GM18498 (cell line): Measurements from ENCODE around the gene ANKRD10.

Experiments
- ATAC-seq: cut with Tn5 transposase; IDR thresholded peaks from one replicate; pipeline ENCODE4 v1.9.1; 2021; ENCODE audit warnings: mild to moderate bottlenecking, moderate library complexity; ENCODE audit not compliant: unreplicated experiment

ANKRD10 gene

GRCh38 chr13:110887597-110888333 is 27.1 kb downstream of the ANKRD10 start:
- no peak for ATAC-seq

GRCh38 chr13:110886870-110887596 is 27.8 kb downstream of the ANKRD10 start:
- no peak for ATAC-seq

DNA sequence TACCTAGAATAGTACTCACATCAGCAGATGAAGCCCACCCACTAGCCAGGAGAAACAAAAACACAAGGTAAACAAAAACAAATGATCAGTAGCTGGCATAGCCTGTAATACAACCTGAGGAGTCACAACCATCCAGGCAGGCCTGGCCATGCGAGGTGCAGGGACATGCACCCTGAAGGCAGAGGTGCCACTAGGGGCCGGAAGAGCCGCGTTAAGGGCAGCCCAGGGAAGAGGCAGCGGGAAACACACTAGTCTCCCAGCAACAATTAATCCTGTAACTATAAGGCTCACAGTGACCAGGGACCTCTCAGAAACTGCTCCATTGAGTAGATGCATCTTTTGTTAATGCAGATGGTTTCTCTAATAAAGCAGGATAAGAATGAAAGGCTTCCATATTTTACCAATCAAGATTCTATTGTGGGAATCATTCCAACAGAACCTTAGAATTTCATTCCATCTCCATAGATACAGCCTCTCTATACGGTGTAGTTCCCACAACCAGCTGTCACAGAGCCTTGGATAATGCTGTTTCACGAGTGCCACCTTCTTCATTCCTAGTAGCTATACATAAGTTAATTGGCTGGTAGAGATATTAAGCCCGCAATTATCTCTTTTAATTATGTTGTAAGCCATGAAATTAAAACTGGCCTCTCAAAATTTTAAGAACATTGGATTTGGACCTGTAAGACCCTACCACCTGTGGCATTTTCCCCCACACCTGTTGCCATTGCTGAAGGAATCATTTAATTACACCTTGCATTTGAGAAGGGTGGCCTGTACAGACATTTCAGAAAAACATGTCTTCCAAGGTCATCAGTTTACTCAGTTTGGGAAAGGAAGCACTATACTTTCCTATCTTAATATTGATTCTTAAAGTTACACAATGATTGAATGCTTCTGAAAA is 28.7 kb downstream of the ANKRD10 start:
- no peak for ATAC-seq

DNA sequence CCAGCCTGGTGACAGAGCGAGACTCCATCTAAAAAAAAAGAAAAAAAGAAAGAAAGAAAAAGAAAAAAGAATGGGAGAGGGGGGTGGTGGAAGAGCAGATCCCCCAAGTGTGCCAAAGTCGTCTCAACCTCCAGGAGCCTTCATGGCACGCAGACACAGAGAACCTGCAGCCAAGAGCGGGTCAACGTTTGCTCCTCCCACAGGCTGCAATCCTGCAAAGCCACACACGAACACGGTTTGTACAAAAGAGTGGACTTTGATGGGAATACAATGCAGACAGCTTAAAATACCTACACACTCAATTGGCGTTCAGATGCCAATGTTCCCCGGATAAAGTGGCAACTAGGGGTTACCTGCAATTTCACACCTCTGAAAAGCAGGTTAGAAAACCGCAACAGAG is 29.4 kb downstream of the ANKRD10 start:
- no peak for ATAC-seq

GRCh38 chr13:110884517-110884916 is 30.4 kb downstream of the ANKRD10 start:
- no peak for ATAC-seq

GRCh38 chr13:110883542-110883941 is 31.3 kb downstream of the ANKRD10 start:
- ATAC-seq, result no peak

DNA sequence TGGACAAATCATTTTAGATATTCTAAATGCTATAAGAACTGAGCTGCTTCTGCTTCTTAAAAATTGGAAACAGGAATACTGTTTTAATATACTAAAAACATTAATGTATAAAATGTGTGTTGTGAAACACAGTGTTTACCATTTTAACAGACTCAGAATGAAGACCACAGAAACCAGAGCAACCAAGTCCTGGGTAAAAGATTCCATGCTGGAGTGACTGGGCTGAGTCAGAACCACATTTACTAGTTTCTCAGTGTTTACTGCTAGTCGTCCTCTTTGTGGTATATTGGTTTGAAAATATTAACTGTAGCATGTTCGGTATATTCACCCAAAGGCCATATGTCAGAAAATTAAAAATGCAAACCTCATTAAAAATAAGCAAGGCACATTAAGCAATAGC is 31.9 kb downstream of the ANKRD10 start:
- no peak for ATAC-seq

DNA sequence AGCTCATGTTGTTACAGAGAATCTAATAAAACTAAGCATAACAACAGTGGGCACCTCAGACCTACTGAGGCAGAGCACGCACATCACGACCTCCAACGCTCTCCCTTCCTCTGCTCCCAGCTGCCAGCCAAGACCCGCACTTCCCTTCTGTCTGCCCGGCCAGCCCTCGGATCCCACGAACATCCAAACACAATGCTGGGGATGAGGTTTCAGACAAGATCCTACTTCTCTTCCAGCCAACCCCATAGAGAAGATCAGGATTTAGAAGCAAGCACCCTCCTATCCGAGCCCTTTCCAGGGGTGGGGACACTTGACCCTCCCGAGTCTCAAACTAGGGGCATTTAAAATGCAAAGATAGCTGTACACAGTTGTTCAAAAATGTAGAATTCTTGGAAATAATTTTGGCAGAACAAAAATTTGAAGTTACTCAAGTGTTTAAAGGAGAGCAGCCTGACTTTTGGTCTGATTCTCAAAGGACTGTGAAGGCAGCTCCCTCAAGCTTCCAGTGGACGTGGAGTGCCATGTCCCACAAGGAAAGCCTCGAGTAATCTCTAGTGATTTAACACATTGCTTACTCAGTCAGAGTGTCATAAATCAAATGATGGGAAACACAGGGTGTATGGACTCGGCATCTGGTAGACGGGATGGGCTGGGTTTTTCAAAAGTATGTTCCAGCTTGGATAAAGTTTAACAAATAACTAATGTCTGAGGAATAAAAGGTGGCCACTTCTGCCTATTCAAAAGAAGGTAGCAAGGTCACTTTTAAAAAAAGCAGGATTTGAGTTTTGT is 32.8 kb downstream of the ANKRD10 start:
- ATAC-seq, result no peak

DNA sequence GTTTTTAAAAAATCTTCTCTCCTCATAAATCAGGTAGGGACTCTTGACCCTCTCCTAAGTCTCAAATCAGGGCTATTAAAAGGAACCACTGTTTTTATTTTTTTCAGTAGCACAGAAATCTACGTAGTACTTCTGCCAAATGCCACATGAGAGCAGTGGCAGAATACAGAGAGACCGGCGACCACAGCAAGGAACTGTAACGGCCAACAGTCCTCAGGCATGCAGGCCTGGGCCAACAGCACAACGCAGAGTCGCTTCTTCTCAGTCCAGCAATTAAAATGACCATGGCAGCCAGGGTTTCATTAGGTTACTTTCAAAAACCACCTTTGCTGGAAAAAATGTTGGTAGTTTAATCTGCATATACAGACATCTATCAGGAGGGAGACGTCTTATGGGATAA is 34.2 kb downstream of the ANKRD10 start:
- ATAC-seq, result no peak

GRCh38 chr13:110879482-110879881 is 35.4 kb downstream of the ANKRD10 start:
- ATAC-seq, result no peak

- no peak for ATAC-seq
These were observed 37.1 kb downstream of the ANKRD10 start for GRCh38 chr13:110877737-110878258.

GRCh38 chr13:110876609-110877008 is 38.3 kb downstream of the ANKRD10 start:
- ATAC-seq, result no peak

DNA sequence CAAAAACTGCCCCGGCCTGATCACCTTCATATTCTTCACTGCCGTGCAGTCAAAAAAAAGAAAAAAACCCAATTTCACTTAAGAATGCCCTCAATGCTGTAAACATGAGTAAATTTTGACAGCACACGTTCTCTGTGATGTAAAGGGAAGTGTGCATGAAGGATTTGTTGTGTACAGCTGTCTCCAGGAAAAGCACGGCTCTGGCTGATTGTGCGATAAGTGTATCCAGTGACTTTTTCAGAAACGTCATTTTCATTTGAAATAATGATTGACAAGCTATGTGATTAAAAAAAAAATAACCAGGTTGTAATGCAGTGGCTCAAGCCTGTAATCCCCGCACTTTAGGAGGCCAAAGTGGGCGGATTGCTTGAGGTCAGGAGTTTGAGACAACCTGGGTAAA is 39.6 kb downstream of the ANKRD10 start:
- no peak for ATAC-seq

- no peak for ATAC-seq
These were observed 40.3 kb downstream of the ANKRD10 start for GRCh38 chr13:110874508-110874960.

GRCh38 chr13:110873639-110874507 is 41.0 kb downstream of the ANKRD10 start:
- no peak for ATAC-seq

GRCh38 chr13:110872768-110873638 is 41.9 kb downstream of the ANKRD10 start:
- ATAC-seq, result no peak

DNA sequence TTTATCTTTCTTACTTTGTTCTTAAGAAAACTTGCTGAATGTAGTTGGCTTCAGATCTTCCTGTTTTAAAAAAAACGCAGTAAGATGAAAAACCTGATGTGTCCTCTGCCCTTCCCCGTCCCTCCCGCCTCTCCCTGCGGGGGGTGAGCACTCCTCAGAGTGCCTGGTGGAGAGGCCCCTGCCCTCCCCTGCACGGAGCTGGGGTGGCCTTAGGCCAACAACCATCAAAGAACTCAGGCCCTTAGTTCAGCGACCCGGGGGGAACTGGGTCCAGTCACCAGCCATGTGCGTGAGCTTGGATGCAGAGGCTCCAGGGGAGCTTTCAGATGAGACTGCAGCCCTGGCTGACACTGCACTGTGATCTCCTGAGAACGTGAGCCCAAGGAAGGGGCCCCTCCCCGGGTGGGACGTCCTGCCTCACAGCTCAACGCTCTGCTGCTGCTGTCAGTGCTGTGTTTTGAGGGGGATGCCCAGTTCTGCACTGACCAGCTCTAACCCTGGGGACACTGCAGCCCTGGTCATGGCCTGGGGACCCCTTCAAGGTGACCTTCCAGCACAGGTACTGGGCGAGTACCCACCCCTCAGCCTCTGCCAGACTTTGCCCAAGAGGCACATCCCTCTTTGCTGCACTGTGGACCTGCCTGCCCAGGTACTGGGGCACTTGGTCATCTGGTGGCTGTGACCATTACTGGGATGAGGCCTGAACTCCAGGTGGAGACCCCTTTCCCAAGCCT is 42.7 kb downstream of the ANKRD10 start:
- ATAC-seq, result no peak
